PC-3 (cell line): Measurements from ENCODE around the gene CHST9. TPM values are rescaled to one million over a fixed set of nuclear protein-coding genes. Genes with fewer than 3 reads are reported as not detected.

ENCODE experiments used
- ATAC-seq: fragments of 200-7000 bp; cut with Tn5 transposase; 2 replicates; pipeline ENCODE4 v1.9.1; 2020; ENCODE audit warnings: mild to moderate bottlenecking, moderate library complexity
- BruUV-seq: library from RNA; stranded (reverse); fragments of 400-500 nt; replicated peaks from 2 replicates; lab custom pipeline; 2021; lab: Mats Ljungman, UMichigan
- CTCF ChIA-PET: fragments of 300-600 bp; sonication (Branson Sonifier 250); formaldehyde crosslinking; loops from one replicate; lab custom pipeline; 2022; ENCODE audit warnings: antibody characterized with exemption; lab: Charles Lee
- POLR2A ChIA-PET: fragments of 300-600 bp; sonication (Branson Sonifier 250); formaldehyde crosslinking; loops from one replicate; lab custom pipeline; 2022; ENCODE audit warnings: antibody characterized with exemption; ENCODE audit not compliant: unreplicated experiment; lab: Charles Lee
- DNase-seq: peaks from one replicate; pipeline ENCODE4 v3.0.0-alpha.2; 2015
- H2AFZ ChIP-seq: fragments of 300-600 bp; sonication (generic); 2 replicates; pipeline ENCODE4 v1.6.0; 2016; ENCODE audit warnings: antibody characterized with exemption, low read length
- H3F3A ChIP-seq: fragments of 300-600 bp; sonication (generic); one replicate; pipeline ENCODE4 v1.6.0; 2017; ENCODE audit warnings: antibody characterized with exemption, low read length, control low read depth, mild to moderate bottlenecking; ENCODE audit not compliant: unreplicated experiment
- H3K27ac ChIP-seq: fragments of 300-600 bp; sonication (generic); 2 replicates; pipeline ENCODE4 v1.5.1; 2016; ENCODE audit warnings: mild to moderate bottlenecking, low read length
- H3K27me3 ChIP-seq: fragments of 300-600 bp; sonication (generic); 2 replicates; pipeline ENCODE4 v1.6.1; 2016; ENCODE audit warnings: low read length, mixed read lengths
- H3K36me3 ChIP-seq: fragments of 300-600 bp; sonication (generic); 2 replicates; pipeline ENCODE4 v1.6.1; 2016; ENCODE audit warnings: low read depth, mixed run types, low read length, mixed read lengths
- H3K4me1 ChIP-seq: fragments of 300-600 bp; sonication (generic); 2 replicates; pipeline ENCODE4 v1.5.1; 2016; ENCODE audit warnings: low read length; ENCODE audit not compliant: insufficient read depth
- H3K4me2 ChIP-seq: fragments of 300-600 bp; sonication (generic); 2 replicates; pipeline ENCODE4 v1.6.0; 2016; ENCODE audit warnings: low read length
- H3K4me3 ChIP-seq: fragments of 300-600 bp; sonication (generic); 2 replicates; pipeline ENCODE4 v1.5.1; 2016; ENCODE audit warnings: mild to moderate bottlenecking, low read length, mixed read lengths
- H3K79me2 ChIP-seq: fragments of 300-600 bp; sonication (generic); 2 replicates; pipeline ENCODE4 v1.6.1; 2017; ENCODE audit warnings: low read length, mixed read lengths
- H3K9ac ChIP-seq: fragments of 300-600 bp; sonication (generic); 2 replicates; pipeline ENCODE4 v1.6.0; 2016; ENCODE audit warnings: mild to moderate bottlenecking, low read length
- H3K9me2 ChIP-seq: fragments of 300-600 bp; sonication (generic); replicated peaks from 2 replicates; pipeline ENCODE4 v1.6.1; 2016; ENCODE audit warnings: mixed run types, low read length, mixed read lengths
- H3K9me3 ChIP-seq: fragments of 300-600 bp; sonication (generic); 2 replicates; pipeline ENCODE4 v1.6.1; 2016; ENCODE audit warnings: low read length, mixed read lengths
- H4K20me1 ChIP-seq: fragments of 300-600 bp; sonication (generic); 2 replicates; pipeline ENCODE4 v1.6.1; 2016; ENCODE audit warnings: low read length, mixed read lengths
- EZH2 ChIP-seq: fragments of 300-600 bp; sonication (generic); IDR thresholded peaks from one replicate; pipeline ENCODE4 v1.6.1; 2017; ENCODE audit warnings: antibody characterized with exemption, mild to moderate bottlenecking, low read length; ENCODE audit not compliant: unreplicated experiment
- EZH2phosphoT487 ChIP-seq: fragments of 300-600 bp; sonication (generic); IDR thresholded peaks from 2 replicates; pipeline ENCODE4 v1.6.1; 2018; ENCODE audit warnings: mild to moderate bottlenecking, antibody characterized with exemption, low read length, borderline replicate concordance
- intact Hi-C: fragments of 100-400 bp; cut with micrococcal nuclease; formaldehyde crosslinking; loops from 2 replicates; pipeline ENCODE4 v1.9.0; 2023
- total RNA-seq: library from RNA; depleted of rRNA; stranded (reverse); fragments of >200 nt; gene quantifications from 2 replicates; pipeline ENCODE4 v1.2.3, GENCODE V29; 2014
- TF ChIP-seq, protein P1 (sequence below): fragments of 300-600 bp; sonication (generic); conservative IDR thresholded peaks from 2 replicates; pipeline ENCODE4 v1.5.1; 2017; ENCODE audit warnings: antibody characterized with exemption, low read depth, mild to moderate bottlenecking, low read length

The CHST9 gene
- total RNA-seq, 1 experiment from 2014 or later, result not detected

DNA sequence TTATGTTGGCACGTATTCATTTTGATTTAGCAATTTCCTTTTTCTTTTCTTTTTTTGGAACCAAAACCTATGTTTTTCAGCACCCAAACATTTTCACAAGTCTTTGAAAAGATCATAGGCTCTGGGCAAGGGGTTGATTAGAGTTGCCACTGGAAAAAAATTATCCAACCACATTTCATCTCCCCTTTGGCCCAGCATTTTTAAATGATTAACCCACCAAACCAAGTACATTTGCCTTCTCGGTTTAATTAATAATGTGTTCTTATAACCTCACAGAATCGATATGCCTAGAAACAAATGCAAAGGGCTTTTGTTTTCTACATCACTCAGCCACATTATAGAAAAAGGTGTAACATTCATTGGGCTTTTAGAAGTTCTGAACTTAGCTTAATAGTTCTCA, 66.1 kb downstream of the CHST9 start:
- POLR2A ChIA-PET, result no interaction called here
- H3K4me2 ChIP-seq, result no peak overlapping the region
- TF ChIP-seq, protein P1, sequence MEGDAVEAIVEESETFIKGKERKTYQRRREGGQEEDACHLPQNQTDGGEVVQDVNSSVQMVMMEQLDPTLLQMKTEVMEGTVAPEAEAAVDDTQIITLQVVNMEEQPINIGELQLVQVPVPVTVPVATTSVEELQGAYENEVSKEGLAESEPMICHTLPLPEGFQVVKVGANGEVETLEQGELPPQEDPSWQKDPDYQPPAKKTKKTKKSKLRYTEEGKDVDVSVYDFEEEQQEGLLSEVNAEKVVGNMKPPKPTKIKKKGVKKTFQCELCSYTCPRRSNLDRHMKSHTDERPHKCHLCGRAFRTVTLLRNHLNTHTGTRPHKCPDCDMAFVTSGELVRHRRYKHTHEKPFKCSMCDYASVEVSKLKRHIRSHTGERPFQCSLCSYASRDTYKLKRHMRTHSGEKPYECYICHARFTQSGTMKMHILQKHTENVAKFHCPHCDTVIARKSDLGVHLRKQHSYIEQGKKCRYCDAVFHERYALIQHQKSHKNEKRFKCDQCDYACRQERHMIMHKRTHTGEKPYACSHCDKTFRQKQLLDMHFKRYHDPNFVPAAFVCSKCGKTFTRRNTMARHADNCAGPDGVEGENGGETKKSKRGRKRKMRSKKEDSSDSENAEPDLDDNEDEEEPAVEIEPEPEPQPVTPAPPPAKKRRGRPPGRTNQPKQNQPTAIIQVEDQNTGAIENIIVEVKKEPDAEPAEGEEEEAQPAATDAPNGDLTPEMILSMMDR, result no peak
- no peak for TF ChIP-seq EZH2
- no peak for TF ChIP-seq EZH2phosphoT487
- H3K4me3 ChIP-seq, result no peak overlapping the region
- H3K9me3 ChIP-seq, result no peaks in the 10 kb centered on the region
- no peaks in the 10 kb centered on the region for H3K9me2 ChIP-seq
- no peaks in the 10 kb centered on the region for H3F3A ChIP-seq
- intact Hi-C loops, result no loop called here
- H4K20me1 ChIP-seq, result no peaks in the 10 kb centered on the region
- DNase-seq (no peak), ATAC-seq (no peak)
- H3K27me3 ChIP-seq, result no peaks in the 10 kb centered on the region; the same call in 1 of the 2 replicates
- BruUV-seq, result no TSS peak
- H2AFZ ChIP-seq, result no peak overlapping the region
- H3K79me2 ChIP-seq, result no peaks in the 10 kb centered on the region
- CTCF ChIA-PET, result no interaction called here
- H3K27ac ChIP-seq, result no peak overlapping the region
- H3K36me3 ChIP-seq, result no peaks in the 10 kb centered on the region
- H3K9ac ChIP-seq, result no peak overlapping the region
- H3K4me1 ChIP-seq, result no peaks in the 10 kb centered on the region

DNA sequence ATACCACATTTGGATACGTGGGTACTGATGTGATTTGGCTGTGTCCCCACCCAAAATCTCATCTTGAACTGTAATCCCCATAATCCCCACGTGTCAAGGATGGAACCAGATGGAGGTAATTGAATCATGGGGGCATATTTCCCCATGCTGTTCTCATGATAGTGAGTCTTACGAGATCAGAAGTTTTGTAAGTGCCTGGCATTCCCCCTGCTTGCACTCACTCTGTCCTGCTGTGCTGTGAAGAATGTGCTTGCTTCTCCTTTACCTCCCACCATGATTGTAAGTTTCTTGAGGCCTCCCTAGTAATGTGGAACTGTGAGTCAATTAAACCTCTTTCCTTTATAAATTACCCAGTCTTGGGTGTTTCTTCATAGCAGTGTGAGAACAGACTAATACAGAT, 70.3 kb downstream of the CHST9 start:
- no peaks in the 10 kb centered on the region for H3K9me2 ChIP-seq
- H3F3A ChIP-seq, result no peaks in the 10 kb centered on the region
- ChIA-PET POLR2A (no interaction called here), CTCF (no interaction called here)
- intact Hi-C loops, result no loop called here
- H3K9ac ChIP-seq, result no peak overlapping the region
- ATAC-seq, result no peak
- H3K36me3 ChIP-seq, result no peaks in the 10 kb centered on the region
- H4K20me1 ChIP-seq, result no peaks in the 10 kb centered on the region
- BruUV-seq, result no TSS peak
- H3K9me3 ChIP-seq, result no peaks in the 10 kb centered on the region
- H3K4me3 ChIP-seq, result no peak overlapping the region
- no peaks in the 10 kb centered on the region for H3K4me1 ChIP-seq
- DNase-seq, result no peak
- H3K27me3 ChIP-seq, result peaks cover 6% of the 10 kb centered on the region
- H3K79me2 ChIP-seq, result no peaks in the 10 kb centered on the region
- H2AFZ ChIP-seq, result no peak overlapping the region
- TF ChIP-seq EZH2 (no peak), EZH2phosphoT487 (no peak)
- TF ChIP-seq, protein P1, result no peak
- no peak overlapping the region for H3K27ac ChIP-seq
- H3K4me2 ChIP-seq, result no peak overlapping the region

- Histone ChIP-seq H3K79me2 (no peaks in the 10 kb centered on the region), H3K27me3 (peaks cover 18% of the 10 kb centered on the region), H3K9me2 (no peaks in the 10 kb centered on the region), H3K4me2 (no peak overlapping the region), H3K4me1 (no peaks in the 10 kb centered on the region), H4K20me1 (no peaks in the 10 kb centered on the region), H3F3A (no peaks in the 10 kb centered on the region), H3K9me3 (no peaks in the 10 kb centered on the region), H3K4me3 (no peak overlapping the region), H3K27ac (no peak overlapping the region), H2AFZ (no peak overlapping the region), H3K36me3 (no peaks in the 10 kb centered on the region), H3K9ac (no peak overlapping the region)
- no peak for DNase-seq
- no peak for ATAC-seq
- POLR2A ChIA-PET, result no interaction called here
- no TSS peak for BruUV-seq
- TF ChIP-seq EZH2 (no peak), EZH2phosphoT487 (no peak)
- TF ChIP-seq, protein P1, result no peak
- CTCF ChIA-PET, result no interaction called here
- intact Hi-C loops, result no loop called here
These were observed 71.8 kb downstream of the CHST9 start for GRCh38 chr18:27113358-27113757.
